GM10847 (cell line): ENCODE measurements around the gene TAS1R1.

Experiments
- POLR2A ChIP-seq: IDR thresholded peaks from 2 replicates; pipeline ENCODE4 v1.6.1; 2011; ENCODE audit not compliant: insufficient read length; ENCODE audit errors: extremely low read depth

Gene TAS1R1

GRCh38 chr1:6544831-6545230, 10.3 kb upstream of the TAS1R1 start:
- no peak for TF ChIP-seq POLR2A

- no peak for TF ChIP-seq POLR2A
These were observed 9.6 kb upstream of the TAS1R1 start for GRCh38 chr1:6545276-6546112.

- no peak for TF ChIP-seq POLR2A
These were observed 8.8 kb upstream of the TAS1R1 start for GRCh38 chr1:6546326-6546725.

- no peak for TF ChIP-seq POLR2A
These were observed 7.8 kb upstream of the TAS1R1 start for GRCh38 chr1:6547301-6547700.

- peak; percentile 69 for TF ChIP-seq POLR2A
These were observed 838 bp upstream of the TAS1R1 start, which contains the start of gene NOL9 for GRCh38 chr1:6554031-6554906. Gene NOL9 (minus strand): TSS chr1:6554513. CDS start chr1:6554502, 11 bp downstream.

GRCh38 chr1:6557597-6557996, 2.5 kb downstream of the TAS1R1 start:
- no peak for TF ChIP-seq POLR2A

- TF ChIP-seq POLR2A = no peak
These were observed 5.2 kb downstream of the TAS1R1 start for GRCh38 chr1:6560267-6560666.

- no peak for TF ChIP-seq POLR2A
These were observed 13.9 kb downstream of the TAS1R1 start for GRCh38 chr1:6569033-6569432.

GRCh38 chr1:6570100-6570499, 15.0 kb downstream of the TAS1R1 start:
- TF ChIP-seq POLR2A = no peak

GRCh38 chr1:6570987-6571386, 15.9 kb downstream of the TAS1R1 start:
- TF ChIP-seq POLR2A = no peak

GRCh38 chr1:6572653-6573383, 17.7 kb downstream of the TAS1R1 start:
- TF ChIP-seq POLR2A = no peak

- no peak for TF ChIP-seq POLR2A
These were observed 19.0 kb downstream of the TAS1R1 start for GRCh38 chr1:6574025-6574620.

- TF ChIP-seq POLR2A = no peak
These were observed 19.7 kb downstream of the TAS1R1 start for GRCh38 chr1:6574818-6575217.

GRCh38 chr1:6577831-6578525, 22.9 kb downstream of the TAS1R1 start:
- TF ChIP-seq POLR2A = no peak
